ENCODE measurements around the gene POLE. TPM values are rescaled to one million over a fixed set of nuclear protein-coding genes. Genes with fewer than 3 reads are reported as not detected.

The POLE gene
- total and polyA plus RNA-seq, 10 of the 15 experiments (the other 5 are each of a cell fraction or from before 2014, with no cell fraction given): 2.3 to 103 (median 37.1) TPM

- no peak overlapping the region for H3K9ac ChIP-seq (ENCODE audit: control insufficient read depth, insufficient read depth, low read length)
These were observed 104.3 kb downstream of the POLE start for GRCh38 chr12:132582582-132583410.

More at GRCh38 chr12:132582582-132583410, 104.3 kb downstream of the POLE start:
- no TSS peak for BruUV-seq (replicated peaks)
- in situ Hi-C loops (cut with MboI) (no loop called here), intact Hi-C loops (cut with micrococcal nuclease; ENCODE audit: unreplicated experiment) (no loop called here)
- Histone ChIP-seq H3K79me2 (ENCODE audit: control insufficient read depth, insufficient read depth, low read length) (no peaks in the 10 kb centered on the region), H3K36me3 (ENCODE audit: control insufficient read depth in 2 of 2, insufficient read depth in 2 of 2, low read length in 1 of 2) (no peaks in the 10 kb centered on the region), H3K27me3 (replicated peaks in 1 of 2; ENCODE audit: control insufficient read depth in 2 of 2, insufficient read depth in 2 of 2, low read length in 1 of 2) (no peaks in the 10 kb centered on the region), H3K4me2 (ENCODE audit: control insufficient read depth, insufficient read depth) (no peak overlapping the region), H3K9me3 (replicated peaks; ENCODE audit: control insufficient read depth, insufficient read depth, low read length) (no peaks in the 10 kb centered on the region), H4K20me1 (ENCODE audit: control insufficient read depth, insufficient read depth) (no peaks in the 10 kb centered on the region), H3K4me1 (ENCODE audit: control insufficient read depth, insufficient read depth, low read length) (no peaks in the 10 kb centered on the region), H3K27ac (ENCODE audit: control insufficient read depth, insufficient read depth) (no peak overlapping the region), H3K4me3 (no peak overlapping the region), H2AFZ (ENCODE audit: control insufficient read depth, low read depth, low read length) (no peak overlapping the region)
- TF ChIP-seq MEF2A (IDR thresholded peaks at IDR 0.05; ENCODE audit: insufficient read depth, low read depth, low read length) (no peak), BCL3 (IDR thresholded peaks at IDR 0.05; ENCODE audit: borderline replicate concordance, insufficient read depth, low read depth, low read length, poor library complexity, severe bottlenecking) (no peak), ZNF207 (IDR thresholded peaks at IDR 0.05; ENCODE audit: borderline replicate concordance) (no peak), MEF2B (IDR thresholded peaks at IDR 0.05; ENCODE audit: partially characterized antibody, poor library complexity, severe bottlenecking) (no peak), NBN (IDR thresholded peaks at IDR 0.05) (no peak), YY1 (IDR thresholded peaks at IDR 0.05; ENCODE audit: low read depth, low read length) (no peak), ZNF592 (IDR thresholded peaks at IDR 0.05) (no peak), NFYA (IDR thresholded peaks at IDR 0.05; ENCODE audit: borderline replicate concordance, low read depth, low read length) (no peak), BRCA1 (IDR thresholded peaks at IDR 0.05; ENCODE audit: low read depth, low read length) (no peak), ZNF217 (IDR thresholded peaks at IDR 0.05) (no peak), SUPT20H (IDR thresholded peaks at IDR 0.05; ENCODE audit: borderline replicate concordance, control insufficient read depth, low read depth, low read length) (no peak)
- CTCF ChIA-PET: no interaction called here
- WGBS (ENCODE audit: insufficient coverage, insufficient replicate concordance, low lambda C conversion rate, missing lambda C conversion rate): 98% methylated on average over 65 of the region's 89 CpGs
- no peak for DNase-seq (ENCODE audit: low read depth, low spot score)
- SMC1A ChIA-PET (ENCODE audit: uncharacterized antibody, unreplicated experiment): no interaction called here
- no peak for FAIRE-seq
- POLR2A ChIA-PET: no interaction called here
- ATAC-seq: no peak
- RAD21 ChIA-PET (ENCODE audit: unreplicated experiment): no interaction called here

Data from GM12878 (cell line).